DOHH2 (cell line): ENCODE results near the gene PLCB4.

Experiments used
- H3F3A ChIP-seq: fragments of 200-600 bp; sonication (generic), shearing (Covaris generic); 2 replicates; pipeline ENCODE4 v1.6.0; 2016; ENCODE audit warnings: antibody characterized with exemption, mild to moderate bottlenecking; ENCODE audit not compliant: control insufficient read depth, insufficient read depth
- H3K27ac ChIP-seq: fragments of 200-600 bp; sonication (generic); 2 replicates; pipeline ENCODE4 v1.5.1; 2014; ENCODE audit warnings: low read depth, mild to moderate bottlenecking, low read length, moderate library complexity
- H3K27me3 ChIP-seq: fragments of 200-600 bp; sonication (generic); 2 replicates; pipeline ENCODE4 v1.6.1; 2014; ENCODE audit warnings: mild to moderate bottlenecking, low read length, mixed read lengths; ENCODE audit not compliant: control insufficient read depth
- H3K36me3 ChIP-seq: fragments of 200-600 bp; sonication (generic); 2 replicates; pipeline ENCODE4 v1.6.1; 2014; ENCODE audit warnings: mild to moderate bottlenecking, low read length, moderate library complexity, mixed read lengths; ENCODE audit not compliant: control insufficient read depth
- H3K4me1 ChIP-seq: fragments of 200-600 bp; sonication (generic); 2 replicates; pipeline ENCODE4 v1.6.1; 2014; ENCODE audit warnings: mild to moderate bottlenecking, low read length, mixed read lengths; ENCODE audit not compliant: control insufficient read depth
- H3K4me2 ChIP-seq: fragments of 200-600 bp; sonication (generic); 2 replicates; pipeline ENCODE4 v1.6.0; 2014; ENCODE audit warnings: mild to moderate bottlenecking, low read length, moderate library complexity
- H3K4me3 ChIP-seq: fragments of 200-600 bp; sonication (generic); 2 replicates; pipeline ENCODE4 v1.5.1; 2014; ENCODE audit warnings: mild to moderate bottlenecking, low read length, mixed read lengths
- H3K79me2 ChIP-seq: fragments of 200-600 bp; sonication (generic); 2 replicates; pipeline ENCODE4 v1.6.1; 2014; ENCODE audit warnings: mild to moderate bottlenecking, low read length, mixed read lengths; ENCODE audit not compliant: control insufficient read depth
- H3K9me2 ChIP-seq: fragments of 200-600 bp; sonication (generic); replicated peaks from 2 replicates; pipeline ENCODE4 v1.6.1; 2014; ENCODE audit warnings: mild to moderate bottlenecking, low read length, mixed read lengths; ENCODE audit not compliant: control insufficient read depth
- H3K9me3 ChIP-seq: fragments of 200-600 bp; sonication (generic); 2 replicates; pipeline ENCODE4 v1.6.1; 2014; ENCODE audit warnings: antibody characterized with exemption, low read length, mixed read lengths; ENCODE audit not compliant: control insufficient read depth, insufficient read depth
- H4K20me1 ChIP-seq: fragments of 200-600 bp; sonication (generic); 2 replicates; pipeline ENCODE4 v1.6.0; 2014; ENCODE audit warnings: low read depth, mild to moderate bottlenecking, antibody characterized with exemption, low read length, moderate library complexity; ENCODE audit not compliant: control insufficient read depth, insufficient read depth
- CTCF ChIP-seq: fragments of 200-600 bp; sonication (generic); IDR thresholded peaks from one replicate; pipeline ENCODE4 v1.5.1; 2014; ENCODE audit warnings: antibody characterized with exemption, mild to moderate bottlenecking, low read depth, low read length; ENCODE audit not compliant: poor library complexity, severe bottlenecking
- EZH2phosphoT487 ChIP-seq: fragments of 200-600 bp; sonication (generic); IDR thresholded peaks from 2 replicates; pipeline ENCODE4 v1.6.1; 2017; ENCODE audit warnings: borderline replicate concordance, mild to moderate bottlenecking, antibody characterized with exemption, low read length, moderate library complexity, mixed read lengths

PLCB4 gene

DNA sequence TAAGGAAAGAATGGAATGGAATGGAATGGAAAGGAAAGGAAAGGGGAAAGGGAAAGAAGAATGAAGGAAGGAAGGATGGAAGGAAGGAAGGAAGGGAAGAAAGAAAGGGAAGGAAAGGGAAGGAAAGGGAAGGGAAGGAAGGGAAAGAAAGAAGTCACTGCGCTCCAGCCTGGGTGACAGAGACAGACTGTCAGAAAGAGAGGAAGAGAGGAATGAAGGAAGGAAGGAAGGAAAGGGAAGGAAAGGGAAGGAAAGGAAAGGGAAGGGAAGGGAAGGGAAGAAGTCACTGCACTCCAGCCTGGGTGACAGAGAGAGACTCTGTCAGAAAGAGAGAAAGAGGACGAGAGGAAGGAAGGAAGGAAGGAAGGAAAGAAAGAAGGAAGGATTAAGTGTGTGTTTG is 224.3 kb downstream of the PLCB4 start:
- H4K20me1 ChIP-seq: no peaks in the 10 kb centered on the region
- no peak overlapping the region for H3K27ac ChIP-seq
- no peaks in the 10 kb centered on the region for H3K79me2 ChIP-seq
- TF ChIP-seq EZH2phosphoT487 (no peak), CTCF (no peak)
- H3K4me2 ChIP-seq: no peak overlapping the region
- H3F3A ChIP-seq: no peaks in the 10 kb centered on the region
- no peaks in the 10 kb centered on the region for H3K27me3 ChIP-seq
- H3K4me1 ChIP-seq: no peaks in the 10 kb centered on the region
- no peak overlapping the region for H3K4me3 ChIP-seq
- no peaks in the 10 kb centered on the region; the same call in 1 of the 2 replicates for H3K9me2 ChIP-seq
- no peaks in the 10 kb centered on the region for H3K36me3 ChIP-seq
- H3K9me3 ChIP-seq: no peaks in the 10 kb centered on the region

GRCh38 chr20:9294041-9294440 is 225.2 kb downstream of the PLCB4 start:
- TF ChIP-seq CTCF: no peak
- no peak for TF ChIP-seq EZH2phosphoT487
- Histone ChIP-seq H3K4me2 (no peak overlapping the region), H3K36me3 (no peaks in the 10 kb centered on the region), H3K4me1 (no peaks in the 10 kb centered on the region), H3K9me2 (no peaks in the 10 kb centered on the region; the same call in 1 of the 2 replicates), H4K20me1 (no peaks in the 10 kb centered on the region), H3K79me2 (no peaks in the 10 kb centered on the region), H3F3A (no peaks in the 10 kb centered on the region), H3K4me3 (no peak overlapping the region), H3K27me3 (no peaks in the 10 kb centered on the region), H3K27ac (no peak overlapping the region), H3K9me3 (no peaks in the 10 kb centered on the region)

DNA sequence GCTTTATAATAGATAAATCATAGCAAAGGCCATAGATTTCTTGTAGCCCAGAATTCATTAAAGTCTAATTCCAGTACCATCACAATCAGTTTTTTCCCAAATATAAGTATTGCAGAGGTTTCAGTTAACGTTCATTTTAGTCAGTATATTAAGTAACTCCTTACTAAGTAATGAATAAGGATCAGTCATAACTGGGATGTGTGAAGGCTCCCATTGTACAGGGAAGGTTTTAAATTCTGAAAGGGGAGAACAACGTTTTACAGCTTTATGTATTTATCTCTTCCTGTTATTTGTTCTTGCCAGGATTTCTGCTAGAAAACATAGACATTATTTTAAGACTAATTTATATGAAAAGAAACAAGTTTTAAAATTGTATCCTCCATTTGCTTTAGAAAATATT is 230.0 kb downstream of the PLCB4 start:
- Histone ChIP-seq H3K9me3 (no peaks in the 10 kb centered on the region), H3K79me2 (no peaks in the 10 kb centered on the region), H3K4me2 (no peak overlapping the region), H3K4me3 (no peak overlapping the region), H3K27me3 (no peaks in the 10 kb centered on the region), H3K9me2 (no peaks in the 10 kb centered on the region), H3K4me1 (no peaks in the 10 kb centered on the region), H4K20me1 (no peaks in the 10 kb centered on the region), H3K36me3 (no peaks in the 10 kb centered on the region), H3F3A (no peaks in the 10 kb centered on the region), H3K27ac (no peak overlapping the region)
- TF ChIP-seq EZH2phosphoT487 (no peak), CTCF (no peak)

GRCh38 chr20:9300080-9300479 is 231.2 kb downstream of the PLCB4 start:
- Histone ChIP-seq H3F3A (no peaks in the 10 kb centered on the region), H3K9me2 (no peaks in the 10 kb centered on the region), H3K27me3 (no peaks in the 10 kb centered on the region), H4K20me1 (no peaks in the 10 kb centered on the region), H3K4me2 (no peak overlapping the region), H3K36me3 (no peaks in the 10 kb centered on the region), H3K27ac (no peak overlapping the region), H3K9me3 (no peaks in the 10 kb centered on the region), H3K4me1 (no peaks in the 10 kb centered on the region), H3K79me2 (no peaks in the 10 kb centered on the region), H3K4me3 (no peak overlapping the region)
- no peak for TF ChIP-seq CTCF
- no peak for TF ChIP-seq EZH2phosphoT487
